Measurements from ENCODE around the gene OR2B6.

The OR2B6 gene

GRCh38 chr6:28005152-28005890, 48.3 kb downstream of the OR2B6 start:
- Histone ChIP-seq H3K9me3 (ENCODE audit: insufficient read depth, low read depth, low read length) (no peaks in the 10 kb centered on the region), H3K27me3 (ENCODE audit: insufficient read depth, low read length, poor library complexity, severe bottlenecking) (no peaks in the 10 kb centered on the region), H3K4me3 (ENCODE audit: low read length, poor library complexity, severe bottlenecking) (no peak overlapping the region), H4K20me1 (ENCODE audit: insufficient read depth, low read length, poor library complexity, severe bottlenecking) (no peaks in the 10 kb centered on the region), H2AFZ (ENCODE audit: low read length) (no peak overlapping the region), H3K9ac (ENCODE audit: low read depth, low read length, poor library complexity, severe bottlenecking) (no peak overlapping the region), H3K9me2 (replicated peaks; ENCODE audit: low read depth, low read length) (no peaks in the 10 kb centered on the region), H3K4me2 (ENCODE audit: low read depth, low read length, poor library complexity, severe bottlenecking) (no peak overlapping the region), H3K79me2 (ENCODE audit: insufficient read depth, low read length) (no peaks in the 10 kb centered on the region), H3K4me1 (ENCODE audit: insufficient read depth, low read length, poor library complexity, severe bottlenecking) (no peaks in the 10 kb centered on the region), H3K36me3 (ENCODE audit: insufficient read depth, low read length) (no peaks in the 10 kb centered on the region), H3F3A (ENCODE audit: low read depth) (no peaks in the 10 kb centered on the region)
- TF ChIP-seq, protein P1, sequence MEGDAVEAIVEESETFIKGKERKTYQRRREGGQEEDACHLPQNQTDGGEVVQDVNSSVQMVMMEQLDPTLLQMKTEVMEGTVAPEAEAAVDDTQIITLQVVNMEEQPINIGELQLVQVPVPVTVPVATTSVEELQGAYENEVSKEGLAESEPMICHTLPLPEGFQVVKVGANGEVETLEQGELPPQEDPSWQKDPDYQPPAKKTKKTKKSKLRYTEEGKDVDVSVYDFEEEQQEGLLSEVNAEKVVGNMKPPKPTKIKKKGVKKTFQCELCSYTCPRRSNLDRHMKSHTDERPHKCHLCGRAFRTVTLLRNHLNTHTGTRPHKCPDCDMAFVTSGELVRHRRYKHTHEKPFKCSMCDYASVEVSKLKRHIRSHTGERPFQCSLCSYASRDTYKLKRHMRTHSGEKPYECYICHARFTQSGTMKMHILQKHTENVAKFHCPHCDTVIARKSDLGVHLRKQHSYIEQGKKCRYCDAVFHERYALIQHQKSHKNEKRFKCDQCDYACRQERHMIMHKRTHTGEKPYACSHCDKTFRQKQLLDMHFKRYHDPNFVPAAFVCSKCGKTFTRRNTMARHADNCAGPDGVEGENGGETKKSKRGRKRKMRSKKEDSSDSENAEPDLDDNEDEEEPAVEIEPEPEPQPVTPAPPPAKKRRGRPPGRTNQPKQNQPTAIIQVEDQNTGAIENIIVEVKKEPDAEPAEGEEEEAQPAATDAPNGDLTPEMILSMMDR (conservative IDR thresholded peaks at IDR 0.05; ENCODE audit: low read length), result no peak
- no peak for TF ChIP-seq EZH2phosphoT487 (IDR thresholded peaks at IDR 0.05; ENCODE audit: borderline replicate concordance)

- Histone ChIP-seq H2AFZ (ENCODE audit: low read length) (no peak overlapping the region), H3F3A (ENCODE audit: low read depth) (no peaks in the 10 kb centered on the region), H4K20me1 (ENCODE audit: insufficient read depth, low read length, poor library complexity, severe bottlenecking) (no peaks in the 10 kb centered on the region), H3K4me3 (ENCODE audit: low read length, poor library complexity, severe bottlenecking) (no peak overlapping the region), H3K9ac (ENCODE audit: low read depth, low read length, poor library complexity, severe bottlenecking) (no peak overlapping the region), H3K9me3 (ENCODE audit: insufficient read depth, low read depth, low read length) (no peaks in the 10 kb centered on the region), H3K27me3 (ENCODE audit: insufficient read depth, low read length, poor library complexity, severe bottlenecking) (no peaks in the 10 kb centered on the region), H3K9me2 (replicated peaks; ENCODE audit: low read depth, low read length) (no peaks in the 10 kb centered on the region), H3K4me2 (ENCODE audit: low read depth, low read length, poor library complexity, severe bottlenecking) (no peak overlapping the region), H3K79me2 (ENCODE audit: insufficient read depth, low read length) (no peaks in the 10 kb centered on the region), H3K4me1 (ENCODE audit: insufficient read depth, low read length, poor library complexity, severe bottlenecking) (no peaks in the 10 kb centered on the region), H3K36me3 (ENCODE audit: insufficient read depth, low read length) (no peaks in the 10 kb centered on the region)
- TF ChIP-seq EZH2phosphoT487 (IDR thresholded peaks at IDR 0.05; ENCODE audit: borderline replicate concordance), result no peak
- TF ChIP-seq, protein P1 (conservative IDR thresholded peaks at IDR 0.05; ENCODE audit: low read length), result no peak
Measured at GRCh38 chr6:28005975-28006374, 48.9 kb downstream of the OR2B6 start.
